HEK293T (cell line): ENCODE measurements around the gene MIEN1.

Experiments
- ARNT ChIP-seq: fragments of 450-650 bp; IDR thresholded peaks from 2 replicates; pipeline ENCODE4 v1.6.1; 2017; ENCODE audit warnings: mild to moderate bottlenecking
- BHLHE40 ChIP-seq: fragments of 450-650 bp; IDR thresholded peaks from 2 replicates; pipeline ENCODE4 v1.6.1; 2016; ENCODE audit warnings: mild to moderate bottlenecking, moderate library complexity, borderline replicate concordance
- ELF4 ChIP-seq: fragments of 450-650 bp; IDR thresholded peaks from 2 replicates; pipeline ENCODE4 v1.6.1; 2017; ENCODE audit warnings: antibody characterized with exemption
- FOXK2 ChIP-seq: fragments of 450-650 bp; IDR thresholded peaks from 2 replicates; pipeline ENCODE4 v1.6.1; 2016; ENCODE audit warnings: mild to moderate bottlenecking
- FOXM1 ChIP-seq: fragments of 450-650 bp; IDR thresholded peaks from 2 replicates; pipeline ENCODE4 v1.6.1; 2017; ENCODE audit warnings: mild to moderate bottlenecking, borderline replicate concordance
- HDGF ChIP-seq: fragments of 450-650 bp; IDR thresholded peaks from 2 replicates; pipeline ENCODE4 v1.6.1; 2017; ENCODE audit warnings: antibody characterized with exemption, borderline replicate concordance
- NFRKB ChIP-seq: fragments of 450-650 bp; IDR thresholded peaks from 2 replicates; pipeline ENCODE4 v1.6.1; 2016; ENCODE audit warnings: mild to moderate bottlenecking, moderate library complexity
- SP1 ChIP-seq: fragments of 450-650 bp; IDR thresholded peaks from 2 replicates; pipeline ENCODE4 v1.6.1; 2017
- SUZ12 ChIP-seq: fragments of 450-650 bp; IDR thresholded peaks from 2 replicates; pipeline ENCODE4 v1.6.1; 2016; ENCODE audit warnings: mild to moderate bottlenecking
- TARDBP ChIP-seq: fragments of 450-650 bp; IDR thresholded peaks from 2 replicates; pipeline ENCODE4 v1.6.1; 2016
- TF ChIP-seq, protein P1 (sequence below): fragments of 450-650 bp; IDR thresholded peaks from 2 replicates; pipeline ENCODE4 v1.6.1; 2016

DNA sequence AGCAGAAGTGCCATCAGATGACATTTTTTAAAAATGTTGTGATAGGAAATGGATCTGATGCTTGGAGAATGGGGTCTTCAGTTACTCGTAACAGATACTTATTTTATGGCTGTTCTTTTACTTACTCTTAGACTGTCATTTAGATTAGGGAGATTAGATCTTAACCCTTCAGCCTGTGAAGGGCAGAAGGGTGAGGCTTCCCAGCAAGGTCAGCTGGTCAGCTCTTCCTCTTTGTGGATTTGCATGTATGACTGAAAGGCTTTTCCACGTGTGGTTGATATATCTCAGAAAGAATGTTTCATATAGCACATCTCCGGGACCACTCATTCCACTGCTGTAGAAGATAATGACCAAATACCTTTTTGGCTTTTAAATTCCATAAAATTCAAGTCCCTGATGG is 34.8 kb upstream of the MIEN1 start:
- no peak for TF ChIP-seq SUZ12
- TF ChIP-seq FOXM1 = no peak
- no peak for TF ChIP-seq NFRKB
- TF ChIP-seq SP1 = no peak
- no peak for TF ChIP-seq HDGF
- no peak for TF ChIP-seq ARNT
- no peak for TF ChIP-seq BHLHE40
- no peak for TF ChIP-seq ELF4
- TF ChIP-seq TARDBP = no peak
- TF ChIP-seq FOXK2 = no peak
- TF ChIP-seq, protein P1, sequence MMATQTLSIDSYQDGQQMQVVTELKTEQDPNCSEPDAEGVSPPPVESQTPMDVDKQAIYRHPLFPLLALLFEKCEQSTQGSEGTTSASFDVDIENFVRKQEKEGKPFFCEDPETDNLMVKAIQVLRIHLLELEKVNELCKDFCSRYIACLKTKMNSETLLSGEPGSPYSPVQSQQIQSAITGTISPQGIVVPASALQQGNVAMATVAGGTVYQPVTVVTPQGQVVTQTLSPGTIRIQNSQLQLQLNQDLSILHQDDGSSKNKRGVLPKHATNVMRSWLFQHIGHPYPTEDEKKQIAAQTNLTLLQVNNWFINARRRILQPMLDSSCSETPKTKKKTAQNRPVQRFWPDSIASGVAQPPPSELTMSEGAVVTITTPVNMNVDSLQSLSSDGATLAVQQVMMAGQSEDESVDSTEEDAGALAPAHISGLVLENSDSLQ = no peak
